SK-N-SH (cell line): ENCODE measurements around the gene KLHL28.

Source experiments
- CHD2 ChIP-seq: fragments of 150-350 bp; IDR thresholded peaks from 2 replicates; pipeline ENCODE4 v1.6.1; 2018; ENCODE audit warnings: low read length; ENCODE audit not compliant: partially characterized antibody
- FOXM1 ChIP-seq: IDR thresholded peaks from 2 replicates; pipeline ENCODE4 v1.4.0; 2012; ENCODE audit warnings: low read depth, mild to moderate bottlenecking

DNA sequence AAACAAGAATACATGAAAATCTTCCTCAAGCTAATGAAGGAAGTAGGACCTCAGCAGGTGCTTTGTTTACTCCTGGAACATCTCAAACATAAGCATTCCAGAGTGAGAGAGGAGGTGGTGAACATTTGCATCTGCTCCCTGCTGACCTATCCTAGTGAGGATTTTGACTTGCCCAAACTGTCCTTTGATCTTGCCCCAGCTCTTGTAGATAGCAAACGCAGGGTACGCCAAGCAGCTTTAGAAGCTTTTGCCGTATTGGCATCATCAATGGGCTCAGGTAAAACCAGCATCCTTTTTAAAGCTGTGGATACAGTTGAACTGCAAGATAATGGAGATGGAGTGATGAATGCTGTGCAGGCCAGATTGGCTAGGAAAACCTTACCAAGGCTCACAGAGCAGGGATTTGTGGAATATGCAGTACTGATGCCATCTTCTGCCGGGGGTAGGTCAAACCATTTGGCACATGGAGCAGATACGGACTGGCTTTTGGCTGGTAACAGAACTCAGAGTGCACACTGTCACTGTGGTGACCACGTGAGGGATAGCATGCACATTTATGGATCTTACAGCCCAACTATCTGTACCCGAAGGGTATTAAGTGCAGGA, 2.1 kb upstream of the KLHL28 start:
- TF ChIP-seq FOXM1 = no peak
- no peak for TF ChIP-seq CHD2
